K562 (cell line): ENCODE measurements around the gene LYAR. TPM values are rescaled to one million over a fixed set of nuclear protein-coding genes. Genes with fewer than 3 reads are reported as not detected.

Experiments
- ARHGAP35 ChIP-seq: fragments of 450-650 bp; IDR thresholded peaks from 2 replicates; pipeline ENCODE4 v1.6.1; 2018; ENCODE audit not compliant: partially characterized antibody
- ASH1L ChIP-seq: fragments of 450-650 bp; IDR thresholded peaks from 2 replicates; pipeline ENCODE4 v1.6.1; 2018; ENCODE audit warnings: borderline replicate concordance, mild to moderate bottlenecking, low read depth; ENCODE audit not compliant: partially characterized antibody
- CBX1 ChIP-seq: sonication (generic); IDR thresholded peaks from 2 replicates; pipeline ENCODE4 v1.6.1; 2016; ENCODE audit warnings: antibody characterized with exemption, low read depth, mild to moderate bottlenecking
- HBP1 ChIP-seq: fragments of 450-650 bp; formaldehyde crosslinking; IDR thresholded peaks from 2 replicates; pipeline ENCODE4 v1.4.0; 2022; ENCODE audit warnings: missing genetic modification characterization
- HDGF ChIP-seq: fragments of 450-650 bp; IDR thresholded peaks from 2 replicates; pipeline ENCODE4 v1.6.1; 2016
- HMGN3 ChIP-seq: IDR thresholded peaks from 2 replicates; pipeline ENCODE4 v1.6.1; 2011; ENCODE audit warnings: borderline replicate concordance, low read depth, mild to moderate bottlenecking, mixed read lengths, low read length; ENCODE audit not compliant: insufficient read length; ENCODE audit errors: extremely low read depth
- KLF10 ChIP-seq: fragments of 250-450 bp; sonication (Bioruptor Pico); IDR thresholded peaks from 2 replicates; pipeline ENCODE4 v1.6.1; 2021; ENCODE audit warnings: matching md5 sums
- MCM2 ChIP-seq: fragments of 450-650 bp; IDR thresholded peaks from 2 replicates; pipeline ENCODE4 v1.6.1; 2017; ENCODE audit warnings: low read depth, mild to moderate bottlenecking
- NCOA4 ChIP-seq: fragments of 450-650 bp; IDR thresholded peaks from 2 replicates; pipeline ENCODE4 v1.6.1; 2018; ENCODE audit warnings: mild to moderate bottlenecking; ENCODE audit not compliant: partially characterized antibody
- SIRT6 ChIP-seq: IDR thresholded peaks from one replicate; pipeline ENCODE4 v1.6.1; 2012; ENCODE audit warnings: low read depth, mild to moderate bottlenecking, control low read depth, inconsistent platforms, low read length, moderate library complexity
- ZNF253 ChIP-seq: fragments of 250-450 bp; sonication (Bioruptor Pico); conservative IDR thresholded peaks from 2 replicates; pipeline ENCODE4 v1.6.1; 2021; ENCODE audit warnings: mild to moderate bottlenecking
- polyA plus RNA-seq, 8 experiments: library from polyadenylated mRNA; depleted of rRNA in 4 of 8; stranded (reverse) in 5 of 8; unstranded in 3 of 8; fragments of >200 nt; fragmentation: Nextera tagmentation in 2 of 8; fragmentation: Illumina TruSeq in 1 of 8; extraction: Ambion mirVana in 2 of 8; extraction: Trizol in 1 of 8; gene quantifications; 2 replicates each; pipeline versions ENCODE4 v1.2.1 to v1.2.3, GENCODE V29; 2011 to 2014; ENCODE audit warnings: inconsistent platforms in 1 of 8, missing spikeins in 1 of 8
- total RNA-seq, 7 experiments: library from RNA; depleted of rRNA in 6 of 7; stranded (reverse); fragments of >200 nt in 6 of 7; fragmentation: Illumina TruSeq in 2 of 7; extraction: Trizol in 2 of 7; gene quantifications; 2 replicates each; pipeline versions ENCODE4 v1.2.1 to v1.2.3, GENCODE V29; 2011 to 2021; ENCODE audit warnings: low replicate concordance in 1 of 7

Gene LYAR
- total and polyA plus RNA-seq, 9 of the 15 experiments (the other 6 are each of a cell fraction or from before 2014, with no cell fraction given), result 28.3 to 172 (median 127) TPM

- TF ChIP-seq ARHGAP35, result no peak
- TF ChIP-seq HBP1 (CRISPR knock-in tag), result no peak
- peak; percentile 73; the same call in 1 of the 2 replicates for TF ChIP-seq CBX1
- TF ChIP-seq HDGF, result no peak
- no peak for TF ChIP-seq KLF10 (CRISPR knock-in tag)
- TF ChIP-seq SIRT6, result no peak
- no peak for TF ChIP-seq MCM2
- no peak for TF ChIP-seq ASH1L
- no peak for TF ChIP-seq NCOA4
- TF ChIP-seq HMGN3, result no peak
- TF ChIP-seq ZNF253, result no peak
Measured at GRCh38 chr4:4248029-4248884, 41.7 kb downstream of the LYAR start, which contains the start of gene TMEM128 (continued).
